Inflammatory macrophage (primary cell): Measurements from ENCODE around the gene KDM5A.
"Not testable (repeated sequence)": the region's sequence is repeated elsewhere in the genome, so short reads cannot be mapped to it uniquely, and the experiment has no call there.

Experiments used
- DNase-seq, 2 donors: peaks; one replicate each; pipeline ENCODE4 v3.0.0-alpha.2; 2020 to 2022

KDM5A gene

GRCh38 chr12:332581-333205 lies 56.4 kb downstream of the KDM5A start:
- DNase-seq, result no peak

DNA sequence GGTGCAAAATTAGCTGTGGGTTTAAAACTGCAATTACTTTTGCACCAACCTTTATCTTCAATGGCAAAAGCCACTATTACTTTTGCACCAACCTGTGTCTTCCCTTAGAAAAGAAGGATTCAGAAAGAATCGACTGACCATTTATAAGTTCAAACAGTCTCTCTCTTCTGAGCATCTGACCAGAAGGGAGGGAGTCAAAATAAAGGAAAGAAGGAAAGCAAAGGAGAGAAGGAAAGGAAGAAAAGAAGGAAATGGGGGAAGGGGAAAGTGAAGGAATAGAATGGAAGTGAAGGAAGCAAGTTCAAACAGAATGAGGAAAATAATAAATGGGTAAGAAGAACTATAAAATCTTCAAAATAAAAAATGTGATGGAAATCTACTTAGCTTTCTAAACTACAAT lies 57.8 kb downstream of the KDM5A start:
- no peak for DNase-seq

DNA sequence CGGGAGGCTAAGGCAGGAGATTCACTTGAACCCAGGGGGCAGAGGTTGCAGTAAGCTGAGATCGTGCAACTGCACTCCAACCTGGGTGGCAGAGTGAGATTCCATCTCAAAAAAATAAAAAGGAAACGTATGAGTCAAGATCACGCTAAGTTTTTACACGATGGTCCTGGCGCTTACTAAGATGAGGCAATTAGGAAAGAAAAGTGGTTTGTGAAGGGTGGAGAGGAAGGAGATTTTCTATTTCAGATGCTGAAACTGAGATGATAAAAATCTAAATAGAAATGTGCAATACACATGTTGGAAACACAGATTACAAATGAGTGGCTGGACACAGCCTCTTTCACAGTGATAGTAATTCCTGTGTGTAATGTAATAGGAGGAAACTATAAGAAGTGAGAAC lies 63.2 kb downstream of the KDM5A start:
- DNase-seq, result no peak

GRCh38 chr12:323507-323906 lies 65.6 kb downstream of the KDM5A start:
- DNase-seq, result no peak

- DNase-seq, result no peak
Observed at GRCh38 chr12:321606-322326, 67.4 kb downstream of the KDM5A start.

DNA sequence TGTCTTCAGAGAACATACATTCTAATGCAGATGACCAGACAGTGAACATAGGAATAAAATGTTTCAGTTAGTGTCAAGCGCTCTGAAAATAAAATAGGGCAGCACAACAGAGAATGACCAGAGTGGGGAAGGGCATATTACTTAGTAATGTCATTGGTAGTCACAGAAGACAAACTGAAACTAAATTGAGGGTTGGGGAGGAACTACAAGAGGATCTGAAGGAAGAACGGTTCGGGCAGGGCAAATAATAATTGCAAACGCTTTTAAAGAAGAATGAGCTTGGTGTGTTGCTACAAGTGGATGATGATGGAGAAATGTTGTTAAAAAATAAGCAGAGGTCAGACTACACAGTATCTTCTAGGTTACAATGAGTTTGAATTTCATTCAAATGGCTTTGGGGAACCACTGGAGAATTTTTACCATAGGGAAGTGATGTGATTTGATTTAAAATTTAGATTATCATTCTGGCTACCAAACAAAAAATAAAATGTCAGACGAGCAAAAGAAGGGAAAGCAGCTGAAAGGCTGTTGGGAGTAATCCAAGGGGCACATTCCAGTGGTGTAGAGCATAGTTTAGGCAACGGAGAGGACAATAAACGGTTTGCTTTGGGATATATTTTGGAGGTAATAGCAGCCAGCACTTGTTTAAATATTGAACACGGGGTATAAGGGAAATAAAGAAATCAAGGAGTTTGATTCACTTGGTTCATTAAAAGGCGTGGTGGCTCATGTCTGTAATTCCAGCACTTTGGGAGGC lies 70.2 kb downstream of the KDM5A start:
- DNase-seq, result no peak

DNA sequence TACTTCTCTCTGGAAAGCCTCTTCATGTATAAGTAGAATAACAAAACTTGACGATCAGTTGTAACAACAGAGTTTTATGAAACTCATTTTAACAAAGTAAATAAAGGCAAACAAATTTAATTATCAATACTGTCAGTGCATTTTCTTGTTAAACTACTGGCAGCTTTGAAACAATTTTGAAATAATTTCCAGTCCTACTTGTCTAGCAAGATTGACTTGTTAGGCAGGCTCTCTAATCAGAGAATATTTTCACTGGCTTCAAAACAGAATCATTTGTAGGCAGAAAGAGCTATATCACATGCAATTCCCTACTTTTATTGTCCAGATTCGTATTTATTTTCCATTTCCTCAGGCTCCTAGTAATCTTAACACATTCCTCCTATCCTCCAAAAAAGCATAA lies 80.6 kb downstream of the KDM5A start:
- DNase-seq, result no peak

DNA sequence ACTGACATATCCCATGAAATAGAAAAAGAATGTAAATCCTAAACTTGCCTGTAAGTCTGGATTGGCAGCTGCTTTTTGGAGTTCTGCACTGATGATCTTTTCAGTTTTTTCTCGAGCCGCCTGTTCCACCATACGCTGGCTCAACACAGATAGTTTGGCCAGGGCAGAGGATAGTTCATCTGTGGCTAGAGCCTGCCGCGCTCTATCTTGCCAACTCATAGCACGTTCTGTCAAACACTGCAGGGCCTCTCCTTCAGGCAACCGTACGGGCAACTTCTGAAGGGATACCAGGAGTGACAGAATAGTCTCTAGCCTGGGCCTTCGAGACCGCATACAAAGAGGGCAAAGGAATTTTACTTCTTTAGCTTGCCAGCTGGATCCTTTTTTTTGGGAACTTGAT lies 81.7 kb downstream of the KDM5A start:
- no peak for DNase-seq

DNA sequence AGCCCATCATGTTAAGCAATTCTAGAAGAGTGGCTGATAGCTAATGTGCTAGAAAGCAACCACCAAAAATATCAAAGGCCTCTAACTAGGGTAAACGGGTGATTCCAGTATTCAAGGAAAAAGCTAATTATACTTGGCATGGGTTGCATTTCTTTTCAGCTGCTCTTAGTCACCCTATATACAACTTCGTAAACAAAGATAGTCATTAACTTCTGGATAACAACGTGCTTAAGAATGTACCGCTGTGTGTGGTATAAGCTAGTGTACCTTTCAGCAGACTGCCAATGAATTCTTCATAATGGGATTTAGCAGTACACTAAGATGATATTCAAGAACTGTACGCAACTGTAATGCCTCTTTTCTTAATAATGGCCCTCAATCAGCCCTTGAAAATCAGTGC lies 84.3 kb downstream of the KDM5A start:
- DNase-seq, result no peak

DNA sequence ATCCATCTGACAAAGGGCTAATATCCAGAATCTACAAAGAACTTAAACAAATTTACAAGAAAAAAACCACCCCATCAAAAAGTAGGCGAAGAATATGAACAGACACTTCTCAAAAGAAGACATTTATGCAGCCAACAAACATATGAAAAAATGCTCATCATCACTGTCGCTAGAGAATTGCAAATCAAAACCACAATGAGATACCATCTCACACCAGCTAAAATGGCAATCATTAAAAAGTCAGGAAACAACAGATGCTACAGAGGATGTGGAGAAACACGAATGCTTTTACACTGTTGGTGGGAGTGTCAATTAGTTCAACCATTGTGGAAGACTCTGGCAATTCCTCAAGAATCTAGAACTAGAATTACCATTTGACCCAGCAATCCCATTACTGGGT lies 86.4 kb downstream of the KDM5A start:
- not testable (repeated sequence) for DNase-seq

DNA sequence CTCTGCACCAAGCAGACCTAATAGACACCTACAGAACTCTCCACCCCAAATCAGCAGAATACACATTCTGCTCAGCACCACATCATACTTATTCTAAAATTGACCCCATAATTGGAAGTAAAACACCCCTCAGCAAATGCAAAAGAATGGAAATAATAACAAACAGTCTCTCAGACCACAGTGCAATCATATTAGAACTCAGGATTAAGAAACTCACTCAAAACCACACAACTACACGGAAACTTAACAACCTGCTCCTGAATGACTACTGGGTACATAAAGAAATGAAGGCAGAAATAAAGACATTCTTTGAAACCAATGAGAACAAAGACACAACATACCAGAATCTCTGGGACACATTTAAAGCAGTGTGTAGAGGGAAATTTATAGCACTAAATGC lies 89.0 kb downstream of the KDM5A start:
- DNase-seq, result not testable (repeated sequence)

DNA sequence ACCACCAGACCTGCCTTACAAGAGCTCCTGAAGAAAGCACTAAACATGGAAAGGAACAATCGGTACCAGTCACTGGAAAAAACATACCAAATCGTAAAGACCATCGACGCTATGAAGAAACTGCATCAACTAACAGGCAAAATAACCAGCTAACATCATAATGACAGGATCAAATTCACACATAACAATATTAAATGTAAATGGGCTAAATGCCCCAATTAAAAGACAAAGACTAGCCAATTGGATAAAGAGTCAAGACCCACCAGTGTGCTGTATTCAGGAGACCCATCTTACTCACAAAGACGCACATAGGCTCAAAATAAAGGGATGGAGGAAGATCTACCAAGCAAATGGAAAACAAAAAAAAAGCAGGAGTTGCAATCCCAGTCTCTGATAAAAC lies 89.6 kb downstream of the KDM5A start:
- DNase-seq, result not testable (repeated sequence)

- DNase-seq, result not testable (repeated sequence)
Observed at GRCh38 chr12:298059-298458, 91.1 kb downstream of the KDM5A start.

- no peak for DNase-seq
Observed at GRCh38 chr12:295132-295531, 94.0 kb downstream of the KDM5A start.

DNA sequence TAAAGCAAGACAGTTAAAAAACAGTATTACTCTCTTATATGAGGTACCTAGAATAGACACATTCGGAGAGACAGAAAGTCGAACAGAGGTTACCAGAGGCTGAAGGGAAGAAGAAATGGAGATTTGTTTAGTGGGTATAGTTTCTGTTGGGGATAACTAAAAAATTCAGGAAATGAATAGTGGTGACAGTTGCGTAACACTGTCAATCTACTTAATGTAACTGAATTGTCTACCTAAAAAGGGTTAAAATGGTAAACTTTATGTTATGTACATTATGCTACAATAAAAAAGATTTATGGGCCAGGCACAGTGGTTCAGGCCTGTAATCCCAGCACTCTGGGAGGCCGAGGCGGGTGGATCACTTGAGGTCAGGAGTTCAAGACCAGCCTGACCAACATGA lies 95.9 kb downstream of the KDM5A start:
- DNase-seq, result no peak

- no peak for DNase-seq
Observed at GRCh38 chr12:292186-292585, 96.9 kb downstream of the KDM5A start.

DNA sequence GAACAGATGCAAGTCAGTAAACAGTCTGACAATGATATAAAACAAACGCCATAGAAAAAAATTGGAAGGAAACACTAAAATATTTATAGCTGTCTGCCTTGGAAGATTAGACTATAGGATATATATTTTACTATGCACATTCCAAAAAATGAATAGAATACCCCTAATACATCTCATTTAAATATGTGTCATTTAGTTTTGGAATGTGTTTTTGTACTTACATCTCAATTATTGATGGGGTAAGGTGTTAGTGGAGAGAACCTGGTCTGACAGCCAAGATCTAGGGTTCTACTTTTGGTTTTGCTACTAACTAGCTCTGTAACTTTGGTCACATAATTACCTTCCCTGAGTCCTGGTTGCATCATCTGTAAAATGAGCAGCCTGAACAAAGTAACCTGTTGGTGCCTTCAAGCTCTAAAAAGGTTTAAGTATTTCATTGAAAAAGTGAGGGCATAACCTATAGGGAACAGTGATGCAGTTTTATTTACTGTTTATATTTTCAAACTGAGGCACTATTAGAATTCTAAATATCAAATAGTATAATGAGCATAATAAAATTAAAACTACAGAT lies 97.9 kb downstream of the KDM5A start:
- DNase-seq, result no peak

DNA sequence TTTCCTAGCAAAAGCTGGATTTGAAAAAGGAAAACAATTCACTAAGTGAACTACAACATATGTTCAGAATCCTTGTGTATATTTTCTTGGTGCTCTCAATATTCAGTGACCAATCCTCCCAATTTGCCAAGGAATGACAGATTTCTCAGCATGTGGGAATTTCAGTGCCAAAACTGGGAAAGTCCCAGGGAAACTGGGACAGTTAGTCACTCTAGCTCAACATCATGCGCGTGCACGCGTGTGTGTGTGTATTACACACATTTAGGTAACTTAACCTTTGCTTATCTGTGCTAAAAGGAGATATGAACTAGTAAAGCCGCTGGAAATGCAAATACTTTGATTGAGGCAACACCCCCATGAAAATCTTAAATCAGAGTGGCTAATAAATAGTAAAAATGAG lies 100.4 kb downstream of the KDM5A start:
- no peak for DNase-seq

DNA sequence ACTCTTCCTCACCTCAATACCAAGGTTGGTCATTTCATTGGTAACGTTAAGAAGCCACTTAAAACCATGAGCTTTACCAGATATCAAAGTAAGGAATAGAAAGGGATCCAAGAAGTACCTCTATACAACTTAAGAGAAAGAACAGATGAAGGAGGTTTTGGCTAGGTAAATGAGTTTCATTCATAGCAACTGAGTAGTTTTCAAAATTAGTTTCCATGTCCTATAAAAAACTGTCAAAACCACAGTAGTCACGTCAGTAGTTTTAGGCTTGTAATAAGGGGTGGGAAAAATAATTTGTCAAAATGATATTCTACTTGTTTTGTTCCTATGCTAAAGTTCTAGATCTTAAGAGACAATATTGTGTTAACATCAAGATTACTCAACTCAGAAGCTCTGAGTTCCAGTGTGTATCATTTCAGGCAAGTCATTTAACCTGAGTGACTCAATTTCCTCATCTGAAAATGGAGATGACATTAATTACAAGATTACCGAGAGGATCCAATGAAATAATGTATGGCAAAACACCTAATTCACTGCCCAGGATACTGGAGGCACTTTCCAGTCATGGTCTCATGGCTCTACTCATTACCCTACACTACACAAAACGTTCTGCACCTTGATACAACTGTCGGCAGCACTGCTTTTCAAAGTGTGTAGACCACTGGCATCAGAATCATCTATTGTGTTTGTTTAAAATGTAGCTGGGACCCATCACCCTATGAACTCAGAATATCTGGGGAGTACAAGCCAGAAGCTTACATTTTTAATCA lies 102.4 kb downstream of the KDM5A start:
- DNase-seq, result no peak

DNA sequence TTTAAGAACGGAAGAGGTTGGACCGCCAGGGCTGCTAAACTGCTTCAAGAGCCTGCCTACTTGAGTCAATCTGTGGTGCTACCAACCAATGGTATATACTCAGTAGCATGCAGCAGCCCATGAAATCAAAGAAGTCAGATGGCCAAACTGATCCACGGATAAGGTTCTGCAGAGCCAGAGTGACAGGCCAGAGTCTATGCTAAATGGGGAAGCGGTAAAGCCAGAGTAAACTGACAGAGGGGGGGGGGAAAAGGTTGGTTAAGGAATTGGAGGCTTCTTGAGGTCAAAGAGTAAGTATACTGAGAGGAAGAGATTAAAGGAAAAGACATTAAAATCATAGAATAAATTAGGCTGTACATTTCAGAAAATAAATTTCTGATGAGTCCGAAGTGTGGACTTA lies 111.1 kb downstream of the KDM5A start:
- no peak for DNase-seq

- no peak for DNase-seq
Observed at GRCh38 chr12:275812-276211, 113.3 kb downstream of the KDM5A start.

DNA sequence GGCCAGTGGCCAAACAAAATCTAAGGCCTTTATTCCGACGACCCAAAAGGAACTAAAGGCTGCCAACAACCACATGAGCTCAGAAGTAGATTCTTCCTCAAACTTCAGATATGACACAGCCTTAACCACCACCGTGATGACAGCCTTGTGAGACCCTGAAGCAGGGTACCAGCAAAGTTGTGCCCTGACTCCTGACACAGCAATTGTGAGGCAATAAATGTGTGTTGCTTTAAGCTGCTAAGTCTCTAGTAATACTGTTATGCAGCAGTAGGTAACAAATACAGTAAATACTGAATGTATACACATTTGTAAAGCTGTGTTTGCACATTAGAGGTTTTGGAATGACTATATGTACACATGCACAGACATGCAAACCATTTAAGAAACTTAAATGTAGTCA lies 115.7 kb downstream of the KDM5A start:
- DNase-seq, result peak; percentile 52

DNA sequence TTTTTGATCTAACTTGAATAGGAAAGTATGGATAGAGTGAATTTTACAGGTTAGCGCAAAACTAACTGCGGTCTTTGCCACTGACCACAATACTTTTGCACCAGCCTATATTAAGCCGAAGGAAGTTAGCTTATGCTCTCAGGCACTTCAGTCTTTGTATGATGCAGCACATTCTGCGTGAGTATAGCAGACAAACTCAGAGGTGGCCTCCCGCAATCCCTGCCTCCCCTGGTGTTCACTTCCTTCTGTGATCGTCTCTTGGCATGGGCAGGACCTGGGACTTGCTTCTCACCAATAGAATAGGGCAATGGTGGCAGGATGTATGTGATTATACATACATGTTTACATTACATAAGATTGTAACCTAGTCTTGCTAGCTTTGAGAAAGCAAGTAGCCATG lies 116.2 kb downstream of the KDM5A start:
- DNase-seq, result no peak
